OCI-M1 (cell line): Measurements from ENCODE around the gene DIP2C.
A peak's percentile ranks its signal among the peaks of the same experiment; 100 is the strongest.
"Not testable (repeated sequence)": the region's sequence is repeated elsewhere in the genome, so short reads cannot be mapped to it uniquely, and the experiment has no call there.

Experiments used
- DNase-seq: peaks from one replicate; lab custom pipeline; 2025; lab: John Stamatoyannopoulos, UW

Gene DIP2C

DNA sequence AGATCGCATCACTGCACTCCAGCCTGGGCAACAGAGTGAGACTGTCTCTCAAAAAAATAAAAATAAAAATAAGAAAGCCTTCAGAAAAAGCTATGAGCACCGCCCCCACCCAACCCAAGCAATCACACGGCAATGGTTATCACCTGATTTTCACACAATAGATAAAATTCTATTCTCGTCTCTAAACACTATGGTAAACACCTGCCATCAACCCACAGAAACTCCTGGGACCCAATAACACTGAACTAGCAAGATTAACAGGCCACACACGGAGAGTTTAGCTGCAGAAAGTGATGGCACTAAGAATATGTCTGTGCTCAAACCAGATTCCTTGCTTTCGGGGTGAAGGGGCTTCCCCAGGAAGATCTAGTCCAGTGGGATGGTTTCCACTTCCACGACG lies 173.8 kb downstream of the DIP2C start:
- no peak for DNase-seq

DNA sequence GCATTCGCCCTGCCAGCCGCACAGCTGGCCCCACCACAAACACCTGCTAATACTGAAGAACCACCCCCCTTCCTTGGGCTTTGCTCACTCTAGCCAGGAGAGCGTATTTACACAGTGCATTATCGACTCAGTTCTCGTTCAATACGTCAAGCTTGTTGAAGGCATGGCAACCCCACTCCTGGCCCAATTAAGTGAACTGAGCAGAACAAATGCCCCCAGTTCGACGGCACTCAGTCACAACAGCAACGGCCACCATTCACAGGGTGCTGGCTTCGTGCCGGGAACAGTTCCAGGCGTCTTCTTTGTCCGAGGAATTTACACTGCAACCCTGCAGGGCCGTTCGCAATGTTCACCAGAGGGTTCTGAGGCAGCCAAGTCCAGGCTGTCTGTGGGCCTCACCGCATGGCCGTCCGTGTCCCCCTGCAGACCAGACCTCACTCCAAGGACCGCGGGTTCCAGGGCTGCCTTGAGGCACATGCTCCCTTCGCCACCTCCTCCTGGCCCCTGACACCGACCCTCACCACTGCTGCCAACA lies 175.3 kb downstream of the DIP2C start:
- no peak for DNase-seq

DNA sequence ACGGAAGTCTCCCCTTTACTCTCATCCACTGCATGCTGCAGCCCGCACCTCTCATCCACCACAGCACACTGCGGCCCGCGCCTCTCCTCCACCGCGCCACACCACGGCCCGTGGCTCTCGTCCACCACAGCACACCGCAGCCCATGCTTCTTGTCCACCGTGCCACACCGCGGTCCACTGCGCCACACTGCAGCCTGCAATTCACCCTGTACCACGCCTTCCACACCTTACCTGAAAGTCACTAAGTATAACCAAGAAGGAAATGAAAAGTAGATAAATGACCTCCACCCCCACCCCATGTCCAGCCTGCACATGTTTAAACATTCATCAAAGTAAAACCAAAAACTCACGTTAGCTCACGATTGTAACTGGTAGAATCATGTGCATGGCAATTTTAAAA lies 176.1 kb downstream of the DIP2C start:
- no peak for DNase-seq

DNA sequence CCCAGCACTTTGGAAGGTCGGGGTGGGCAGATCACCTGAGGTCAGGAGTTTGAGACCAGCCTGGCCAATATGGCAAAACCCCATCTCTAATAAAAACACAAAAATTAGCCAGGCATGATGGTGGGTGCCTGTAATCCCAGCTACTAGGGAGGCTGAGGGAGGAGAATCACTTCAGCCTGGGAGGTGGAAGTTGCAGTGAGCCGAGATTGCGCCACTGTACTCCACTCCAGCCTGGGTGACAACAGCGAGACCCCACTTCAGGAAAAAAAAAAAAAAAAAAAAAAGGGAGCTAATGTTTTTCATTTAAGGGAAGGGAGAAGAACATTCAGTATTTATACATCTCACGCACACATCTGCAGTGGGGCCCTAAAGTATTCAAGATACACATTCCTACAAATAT lies 176.8 kb downstream of the DIP2C start:
- DNase-seq: not testable (repeated sequence)

DNA sequence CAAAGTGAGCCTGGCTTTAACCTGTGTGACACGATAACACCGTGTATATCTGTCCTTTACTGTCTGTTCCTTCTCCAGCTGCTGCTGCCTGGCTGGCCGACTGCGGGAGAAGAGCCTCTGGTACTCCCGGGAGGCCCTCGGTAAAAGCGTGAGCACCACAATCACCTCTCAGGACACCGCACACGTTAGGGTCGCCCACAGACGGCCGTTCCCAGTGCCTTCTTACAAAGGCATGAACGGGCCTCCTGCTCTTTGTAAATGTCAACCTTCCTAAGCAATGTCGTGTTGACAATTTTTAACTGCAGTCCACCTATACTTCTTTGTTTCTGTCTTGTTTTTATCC lies 177.6 kb downstream of the DIP2C start:
- no peak for DNase-seq

DNA sequence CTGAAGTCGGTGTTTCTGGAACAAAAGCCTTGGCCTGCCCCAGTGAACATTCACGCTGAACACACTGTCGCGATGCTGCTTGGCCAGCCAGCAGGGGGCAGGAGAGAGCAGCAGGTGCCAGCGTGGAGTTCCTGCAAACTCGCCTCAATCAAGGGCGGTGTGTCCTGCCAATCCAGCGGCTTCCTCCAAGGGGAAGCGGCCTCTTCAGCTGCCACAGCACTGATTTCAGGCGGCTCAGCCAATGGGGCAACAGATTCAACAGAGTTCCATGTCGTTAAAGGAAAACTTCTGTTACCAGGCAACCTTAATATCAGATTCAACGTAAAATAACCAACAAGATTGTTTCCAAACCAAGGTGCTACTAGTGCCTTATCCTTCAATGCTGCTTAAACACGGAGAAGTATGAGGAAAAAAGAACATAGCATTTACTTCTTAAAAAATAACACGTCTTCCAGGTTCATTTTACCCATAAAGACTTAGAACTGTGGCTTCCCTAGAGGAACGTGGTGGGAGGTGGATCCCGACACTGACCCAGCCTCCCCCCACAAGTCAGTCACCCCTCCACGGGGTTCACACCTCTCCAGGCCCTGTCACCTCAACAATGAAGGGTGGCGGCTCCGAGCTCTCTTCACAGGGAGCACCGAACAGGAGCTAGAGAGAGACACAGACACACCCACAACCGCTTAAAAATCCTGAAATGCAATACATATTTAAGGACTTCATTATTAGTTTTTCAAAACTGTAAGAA lies 178.2 kb downstream of the DIP2C start:
- DNase-seq: peak; percentile 81

DNA sequence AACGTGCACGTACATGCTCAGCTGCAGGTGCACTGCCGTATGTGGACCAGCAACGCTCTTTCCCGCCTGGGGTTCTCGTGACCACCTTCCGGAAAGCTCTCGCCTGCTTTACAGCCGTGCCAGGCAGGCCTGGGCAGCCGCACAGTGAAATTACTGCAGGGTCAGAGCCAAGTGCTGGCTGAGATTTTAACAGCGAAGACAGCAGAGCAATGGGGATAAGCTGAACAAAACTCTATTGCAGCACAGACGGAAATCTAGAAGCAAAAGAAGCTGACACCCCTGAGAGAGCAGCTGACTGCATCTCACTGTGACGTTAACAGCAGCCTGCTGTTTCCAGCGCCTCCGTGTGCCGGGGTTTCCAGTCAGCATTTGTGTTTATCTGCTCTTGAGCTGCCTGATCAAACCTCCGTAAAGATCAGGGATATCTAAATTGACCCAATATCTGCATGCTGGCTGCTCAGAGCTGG lies 179.0 kb downstream of the DIP2C start:
- DNase-seq: no peak

DNA sequence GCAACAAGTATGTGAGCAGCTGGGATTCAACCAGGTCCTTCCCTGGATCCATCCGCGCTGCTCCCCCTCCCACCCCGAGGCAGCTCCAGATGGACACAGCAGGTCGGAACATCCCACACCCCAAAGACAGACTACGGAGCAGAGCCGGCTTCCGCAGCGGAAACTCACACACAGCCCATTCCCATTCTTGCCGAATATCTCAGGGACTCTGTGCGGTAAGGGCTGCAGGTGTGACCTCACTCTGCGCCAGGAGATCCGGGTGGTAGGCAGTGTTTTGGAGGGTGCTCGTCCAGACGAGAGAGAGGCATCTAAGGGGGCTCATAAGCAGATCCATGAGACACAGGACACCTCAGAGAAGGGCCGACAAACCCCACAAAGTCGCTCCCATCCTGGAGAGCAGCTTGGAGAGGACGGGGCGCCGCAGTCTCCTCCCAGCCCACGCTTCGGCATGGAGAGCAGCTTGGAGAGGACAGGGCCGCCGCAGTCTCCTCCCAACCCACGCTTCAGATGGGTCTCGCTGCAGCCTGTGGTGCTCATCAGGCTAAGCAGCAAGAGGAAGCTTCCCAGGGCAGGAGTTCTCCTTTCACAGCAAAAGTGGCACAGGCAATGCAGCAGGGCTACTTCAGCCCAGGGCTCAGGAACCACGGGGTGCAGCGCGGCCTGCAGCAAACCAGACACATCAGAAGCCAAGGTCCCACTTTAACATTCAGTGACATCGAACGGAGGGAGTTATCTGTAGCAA lies 179.9 kb downstream of the DIP2C start:
- no peak for DNase-seq

DNA sequence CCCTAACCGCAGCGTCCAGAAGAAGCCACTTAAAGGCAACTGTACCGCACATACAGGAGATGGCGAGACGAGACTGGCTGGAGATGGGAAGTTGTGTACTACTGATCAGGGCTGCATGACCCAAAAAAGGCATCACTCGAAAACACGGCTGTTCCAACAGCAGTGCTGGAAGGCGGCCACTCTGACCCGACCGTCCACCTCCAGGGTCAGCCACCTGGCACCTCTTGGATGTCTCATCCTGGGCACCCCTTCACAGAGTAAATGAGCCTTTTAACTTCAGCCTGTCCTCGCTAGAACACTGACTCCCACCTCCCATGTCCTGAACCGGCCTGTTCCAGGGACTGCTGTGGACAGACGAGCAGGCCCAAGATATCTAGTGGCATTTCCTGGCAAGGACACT lies 180.7 kb downstream of the DIP2C start:
- no peak for DNase-seq

DNA sequence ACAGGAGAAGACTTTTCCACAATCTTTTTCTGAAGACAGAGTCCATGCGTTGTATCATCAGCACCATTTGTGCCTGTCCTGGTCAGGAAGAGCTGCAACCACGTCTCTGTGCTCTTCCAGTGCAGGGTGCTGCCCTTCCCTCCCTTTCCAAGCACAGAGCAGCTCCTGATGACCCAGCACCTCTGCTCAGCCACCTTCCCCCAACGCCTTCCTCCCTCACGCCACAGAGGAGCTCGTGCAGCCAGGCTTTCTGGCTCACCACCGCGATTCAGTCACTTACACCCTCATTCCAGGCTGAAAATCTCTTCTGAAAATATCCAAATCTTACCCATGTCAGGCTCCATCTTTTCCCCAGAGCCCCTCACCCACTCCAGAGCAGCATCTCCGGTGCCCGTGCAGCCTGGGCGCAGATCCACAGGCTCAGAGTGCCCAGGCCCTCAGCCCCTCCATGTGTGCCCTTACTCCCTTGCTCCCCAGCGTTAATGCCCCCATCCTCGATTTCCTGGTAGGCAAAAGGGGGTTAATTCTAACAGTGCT lies 181.5 kb downstream of the DIP2C start:
- no peak for DNase-seq

DNA sequence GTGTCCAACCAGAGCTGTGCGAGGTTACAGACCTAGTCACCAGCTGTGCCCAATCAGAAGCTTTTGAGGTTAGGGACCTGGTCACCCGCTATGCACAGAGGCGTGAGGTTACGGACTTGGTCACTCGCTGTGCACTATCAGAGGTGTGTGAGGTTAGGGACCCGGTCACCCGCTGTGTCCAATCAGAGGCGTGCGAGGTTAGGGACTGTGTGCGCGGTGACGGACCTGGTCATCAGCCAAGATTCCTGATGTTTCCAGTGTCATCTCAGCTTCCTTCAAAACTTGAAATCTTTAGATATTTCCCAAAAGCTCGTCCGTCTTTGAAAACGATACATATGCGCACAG lies 182.1 kb downstream of the DIP2C start:
- no peak for DNase-seq

DNA sequence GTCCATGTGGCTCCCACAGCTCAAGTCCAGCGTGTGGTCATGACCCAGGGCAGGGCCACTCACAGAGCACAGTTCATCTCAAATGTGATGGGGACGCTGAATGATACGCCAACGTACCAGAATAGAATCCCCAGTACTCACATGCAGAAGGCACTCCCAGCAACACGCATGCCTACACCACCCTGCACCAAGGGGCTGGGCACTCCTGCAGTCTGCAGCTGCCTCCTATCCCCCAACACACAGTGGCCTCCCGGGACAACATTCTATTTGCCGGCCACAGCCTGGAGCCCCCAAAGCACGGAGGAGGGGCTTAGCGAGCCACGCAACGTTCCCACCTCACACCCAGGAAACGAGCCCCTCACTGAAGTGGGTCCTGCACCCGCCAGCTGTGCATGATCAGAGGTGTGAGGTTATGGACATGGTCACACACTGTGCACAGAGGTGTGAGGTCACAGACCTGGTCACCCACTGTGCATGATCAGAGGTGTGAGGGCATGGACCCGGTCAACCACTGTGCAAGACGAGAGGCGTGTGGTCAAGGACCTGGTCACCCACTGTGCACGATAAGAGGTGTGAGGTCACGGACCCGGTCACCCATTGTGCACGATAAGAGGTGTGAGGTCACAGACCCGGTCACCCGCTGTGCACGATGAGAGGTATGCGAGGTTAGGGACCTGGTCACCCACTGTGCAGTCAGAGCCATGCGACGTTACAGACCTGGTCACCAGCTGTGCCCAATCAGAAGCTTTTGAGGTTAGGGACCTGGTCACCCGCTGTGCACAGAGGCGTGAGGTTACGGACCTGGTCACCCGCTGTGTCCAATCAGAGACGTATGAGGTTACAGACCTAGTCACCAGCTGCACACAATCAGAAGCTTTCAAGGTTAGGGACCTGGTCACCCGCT lies 182.8 kb downstream of the DIP2C start:
- DNase-seq: no peak

DNA sequence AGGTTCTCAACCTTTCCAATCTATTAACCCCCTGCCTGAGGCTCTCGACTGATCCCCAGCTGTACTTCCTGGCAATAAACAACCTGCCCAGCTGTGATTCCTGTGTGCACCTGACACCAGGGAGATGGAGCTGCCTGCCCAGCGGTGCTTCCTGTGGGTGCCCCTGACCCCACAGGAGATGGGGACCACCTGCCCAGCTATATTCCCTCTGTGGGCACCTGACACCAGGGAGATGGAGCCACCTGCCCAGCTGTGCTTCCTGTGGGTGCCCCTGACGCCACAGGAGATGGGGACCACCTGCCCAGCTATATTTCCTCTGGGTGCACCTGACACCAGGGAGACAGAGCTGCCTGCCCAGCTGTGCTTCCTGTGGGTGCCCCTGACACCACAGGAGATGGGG lies 184.0 kb downstream of the DIP2C start:
- DNase-seq: no peak

DNA sequence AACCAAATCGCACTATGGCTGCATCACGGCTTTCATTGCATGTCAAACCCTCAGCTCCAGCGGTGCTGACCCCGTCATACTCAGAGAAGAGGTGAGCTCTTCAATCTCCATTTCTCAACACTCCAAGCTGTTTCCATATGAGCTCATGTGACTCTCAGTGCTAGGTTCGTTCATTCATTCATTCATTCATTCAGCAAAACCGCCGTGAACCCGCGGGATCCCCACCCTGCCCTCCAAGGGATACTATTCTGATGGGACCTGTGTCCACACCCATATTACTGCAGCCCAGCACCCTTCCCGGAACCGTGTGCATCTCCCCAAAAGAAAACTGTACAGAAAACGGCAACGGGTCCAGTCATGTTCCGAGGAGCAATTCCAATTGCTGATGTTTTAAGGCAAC lies 184.7 kb downstream of the DIP2C start:
- DNase-seq: no peak

DNA sequence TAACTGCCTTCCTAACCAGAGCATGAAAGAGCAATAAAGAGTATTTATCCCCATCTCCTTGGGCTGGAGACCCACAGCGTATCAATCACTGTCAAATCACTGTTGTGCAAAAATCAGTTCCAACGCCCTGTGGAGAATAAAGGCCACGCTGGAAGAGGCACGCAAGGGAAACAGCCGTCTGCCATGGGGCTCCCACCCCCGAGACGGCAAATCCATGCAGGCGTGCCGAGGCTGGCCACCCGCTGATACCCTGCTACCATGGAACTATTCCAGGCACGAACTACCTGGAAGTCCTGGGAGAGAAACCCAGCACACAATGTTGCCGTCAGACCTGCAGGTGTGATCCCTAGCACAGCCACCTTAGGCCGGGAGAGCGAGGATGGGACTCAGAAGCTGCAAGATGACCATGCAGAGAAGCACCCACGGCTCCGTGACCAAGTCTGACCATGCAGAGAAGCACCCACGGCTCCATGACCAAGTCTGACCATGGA lies 185.3 kb downstream of the DIP2C start:
- no peak for DNase-seq

DNA sequence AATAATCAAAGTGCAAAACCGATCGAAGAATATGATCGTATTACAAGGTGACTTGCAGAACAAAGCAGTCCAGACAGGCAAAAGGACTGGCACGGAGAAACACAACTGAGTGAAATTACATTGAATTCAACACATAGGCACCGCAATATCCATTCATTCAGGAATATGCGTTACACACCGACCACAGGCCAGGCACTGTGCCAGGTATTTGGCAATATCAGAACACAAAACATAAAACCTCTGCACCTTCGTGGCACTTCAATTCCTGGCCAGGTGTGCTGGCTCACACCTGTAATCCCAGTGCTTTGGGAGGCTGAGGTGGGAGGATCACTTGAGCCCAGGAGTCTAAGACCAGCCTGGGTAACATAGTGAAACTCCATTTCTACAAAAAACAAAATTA lies 187.9 kb downstream of the DIP2C start:
- no peak for DNase-seq

DNA sequence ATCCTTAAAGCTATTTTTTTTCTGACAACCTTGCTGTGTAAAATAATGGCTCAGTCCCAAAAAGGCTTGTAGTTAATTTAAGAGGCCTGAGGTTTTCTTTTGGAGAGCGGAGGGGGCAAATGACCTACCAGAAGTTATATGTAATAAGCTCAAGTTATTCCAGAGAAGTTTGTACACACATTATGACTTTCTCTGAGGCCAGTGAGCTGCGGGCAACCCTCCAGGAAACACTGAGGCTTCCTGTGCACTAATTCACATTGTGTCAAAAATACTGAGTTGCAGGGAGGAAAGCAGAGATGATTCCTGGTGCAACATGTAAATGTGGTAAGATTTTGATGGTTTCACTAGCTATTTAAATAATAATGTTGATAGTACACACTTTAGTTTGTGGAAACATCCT lies 188.6 kb downstream of the DIP2C start:
- DNase-seq: no peak

DNA sequence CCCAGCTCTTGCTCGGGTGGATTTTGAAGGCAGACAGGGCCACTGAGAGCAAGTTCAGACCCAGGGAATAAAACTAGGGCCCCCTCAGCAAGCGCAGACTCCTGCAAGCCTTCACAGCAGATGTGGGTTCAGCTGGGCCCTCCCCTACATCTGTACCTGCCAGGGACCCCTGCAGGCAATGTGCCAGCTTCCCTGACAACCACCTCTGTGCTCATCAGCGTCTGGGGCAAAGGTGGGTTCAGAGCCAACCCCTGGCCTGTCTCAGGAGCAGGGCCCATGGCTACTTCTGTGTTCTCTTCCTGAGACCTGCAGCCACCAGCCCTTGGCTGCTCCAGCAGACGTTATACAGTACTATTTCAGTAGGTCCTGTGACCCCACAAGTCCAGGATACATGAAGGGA lies 189.5 kb downstream of the DIP2C start:
- no peak for DNase-seq

DNA sequence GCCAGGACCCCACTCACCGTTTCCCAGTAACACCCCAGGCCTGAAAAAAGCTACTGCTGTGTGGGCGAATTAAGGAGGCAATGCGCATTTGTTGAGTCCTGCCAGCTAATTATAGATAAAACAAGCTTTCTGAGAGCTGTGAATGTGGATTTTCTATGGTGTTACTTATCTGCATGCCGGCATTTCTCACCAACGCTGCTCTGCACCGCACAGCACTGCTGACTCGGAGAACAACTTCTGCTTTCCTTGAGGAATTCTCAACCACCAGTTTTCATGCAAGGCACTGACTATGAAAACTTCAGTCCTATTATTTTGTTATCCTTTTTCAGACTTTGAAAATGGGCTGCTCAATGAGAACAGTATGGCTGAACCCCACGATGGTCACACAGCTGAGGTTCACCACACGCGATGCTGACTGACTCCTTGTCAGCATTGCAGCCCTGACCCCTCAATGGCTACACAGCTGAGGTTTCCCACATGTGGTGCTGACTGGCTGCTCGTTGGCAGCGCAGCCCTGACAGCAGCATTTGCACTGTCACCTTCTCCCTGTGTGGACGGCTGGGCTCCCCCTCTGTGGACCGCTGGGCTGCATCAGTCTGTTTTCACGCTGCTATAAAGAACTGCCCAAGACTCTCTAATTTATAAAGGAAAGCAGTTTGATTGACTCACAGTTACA lies 190.6 kb downstream of the DIP2C start:
- DNase-seq: peak; percentile 20

DNA sequence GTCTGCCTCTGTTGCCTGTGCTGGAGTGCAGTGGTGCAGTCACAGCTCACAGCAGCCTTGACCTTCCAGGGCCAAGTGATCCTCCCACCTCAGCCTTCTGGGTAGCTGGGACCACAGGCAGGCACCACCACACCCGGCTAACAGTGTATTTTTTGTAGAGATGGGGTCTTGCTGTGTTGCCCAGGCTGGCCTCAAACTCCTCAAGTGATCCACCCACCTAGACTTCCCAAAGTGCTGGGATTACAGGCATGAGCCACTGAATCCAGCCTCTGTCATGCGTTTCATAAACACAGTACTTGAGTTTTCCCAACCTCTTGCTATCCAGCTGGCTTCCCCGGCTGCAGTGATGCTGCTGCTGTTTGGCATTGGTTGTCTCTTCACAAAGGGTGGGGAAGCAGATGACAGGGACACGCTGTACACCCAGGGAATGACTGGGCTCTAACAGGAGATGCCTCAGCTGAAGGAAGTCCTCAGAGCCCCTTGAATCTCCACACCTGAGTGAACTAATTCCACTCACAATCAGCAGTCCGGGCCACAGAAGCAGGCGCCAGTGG lies 191.5 kb downstream of the DIP2C start:
- no peak for DNase-seq

DNA sequence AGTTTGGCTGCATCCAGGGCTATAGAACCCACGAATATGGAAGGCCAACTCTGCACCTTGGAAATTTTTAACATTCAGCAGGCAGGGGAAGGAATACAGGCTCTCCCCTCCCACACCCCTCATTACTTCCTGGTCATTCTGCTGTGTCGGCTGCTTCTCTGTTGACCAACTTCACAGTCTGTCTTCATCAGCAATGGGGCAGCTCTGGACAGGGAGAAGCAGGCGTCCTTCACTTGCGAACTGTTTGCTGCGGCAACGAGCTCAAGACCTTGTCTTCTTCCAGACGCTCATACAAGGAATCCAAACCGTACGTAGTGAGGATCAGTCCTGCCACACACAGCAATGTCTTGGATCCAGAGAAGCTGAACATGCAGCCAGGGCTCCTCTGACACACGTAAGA lies 192.2 kb downstream of the DIP2C start:
- no peak for DNase-seq
